Lower leg skin (tissue), 3 donors: ENCODE results near the gene NT5DC1.

ENCODE experiments used
- POLR2A ChIP-seq, 2 donors: fragments of 450-650 bp; IDR thresholded peaks; one replicate each; pipeline ENCODE4 v1.6.1; 2016 to 2017; ENCODE audit warnings: antibody characterized with exemption in 2 of 2, mild to moderate bottlenecking in 1 of 2, moderate library complexity in 1 of 2
- TF ChIP-seq, protein P1 (sequence below), 3 donors: fragments of 450-650 bp; IDR thresholded peaks; one replicate each; pipeline ENCODE4 v1.5.1; 2016; ENCODE audit warnings: antibody characterized with exemption in 3 of 3, mild to moderate bottlenecking in 3 of 3, moderate library complexity in 2 of 3

DNA sequence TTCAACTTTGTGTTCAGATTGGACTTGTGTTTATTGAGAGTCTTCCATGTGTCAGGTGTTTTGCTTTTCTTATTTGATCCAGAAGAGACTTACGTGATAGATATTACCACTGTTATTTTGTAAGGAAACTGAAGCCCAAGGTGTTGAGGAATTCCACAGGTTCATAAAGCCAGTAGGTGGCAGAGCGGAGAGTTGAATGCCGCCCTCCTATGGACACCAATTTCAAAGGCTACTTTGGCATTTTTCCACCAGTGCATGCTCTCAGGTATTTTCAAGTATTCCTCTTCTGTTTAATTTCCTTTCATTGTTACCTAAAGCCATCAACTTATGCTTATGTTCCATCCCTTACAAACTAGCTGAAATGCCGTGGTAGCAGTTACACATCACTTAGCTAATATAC is 39.3 kb downstream of the NT5DC1 start:
- TF ChIP-seq, protein P1, sequence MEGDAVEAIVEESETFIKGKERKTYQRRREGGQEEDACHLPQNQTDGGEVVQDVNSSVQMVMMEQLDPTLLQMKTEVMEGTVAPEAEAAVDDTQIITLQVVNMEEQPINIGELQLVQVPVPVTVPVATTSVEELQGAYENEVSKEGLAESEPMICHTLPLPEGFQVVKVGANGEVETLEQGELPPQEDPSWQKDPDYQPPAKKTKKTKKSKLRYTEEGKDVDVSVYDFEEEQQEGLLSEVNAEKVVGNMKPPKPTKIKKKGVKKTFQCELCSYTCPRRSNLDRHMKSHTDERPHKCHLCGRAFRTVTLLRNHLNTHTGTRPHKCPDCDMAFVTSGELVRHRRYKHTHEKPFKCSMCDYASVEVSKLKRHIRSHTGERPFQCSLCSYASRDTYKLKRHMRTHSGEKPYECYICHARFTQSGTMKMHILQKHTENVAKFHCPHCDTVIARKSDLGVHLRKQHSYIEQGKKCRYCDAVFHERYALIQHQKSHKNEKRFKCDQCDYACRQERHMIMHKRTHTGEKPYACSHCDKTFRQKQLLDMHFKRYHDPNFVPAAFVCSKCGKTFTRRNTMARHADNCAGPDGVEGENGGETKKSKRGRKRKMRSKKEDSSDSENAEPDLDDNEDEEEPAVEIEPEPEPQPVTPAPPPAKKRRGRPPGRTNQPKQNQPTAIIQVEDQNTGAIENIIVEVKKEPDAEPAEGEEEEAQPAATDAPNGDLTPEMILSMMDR (IDR thresholded peaks at IDR 0.05): no peak
- no peak for TF ChIP-seq POLR2A (IDR thresholded peaks at IDR 0.05)
